Measurements from ENCODE around the gene AP4S1. TPM values are rescaled to one million over a fixed set of nuclear protein-coding genes. Genes with fewer than 3 reads are reported as not detected.
"Not testable (repeated sequence)": the region's sequence is repeated elsewhere in the genome, so short reads cannot be mapped to it uniquely, and the experiment has no call there.

AP4S1 gene
- total RNA-seq = 10 to 100 TPM in 1 of 5 donors, 1 to 10 TPM in 2, under 1 TPM in 1, not detected in 1; 0.45 to 15.6 (median 5.4) TPM
- polyA plus RNA-seq = 1 to 10 TPM; 2.7 to 5.8 (median 5.0) TPM
- long read RNA-seq, donor 1, partial matches to known transcripts = 0 of 1 reads
- long read RNA-seq, donor 1, other reads (novel, unspliced or antisense) = 0 of 1 reads
- long read RNA-seq, donor 2, partial matches to known transcripts = 0 of 3 reads
- long read RNA-seq, donor 2, other reads (novel, unspliced or antisense) = 0 of 3 reads
- long read RNA-seq, donor 3, partial matches to known transcripts = 0 of 1 reads
- long read RNA-seq, donor 3, other reads (novel, unspliced or antisense) = 0 of 1 reads
- long read RNA-seq, donor 4, partial matches to known transcripts = 0 of 1 reads
- long read RNA-seq, donor 4, other reads (novel, unspliced or antisense) = 0 of 1 reads
- long read RNA-seq, donor 5 = 0 reads
- long read RNA-seq, donor 6, partial matches to known transcripts = 0 of 4 reads
- long read RNA-seq, donor 6, other reads (novel, unspliced or antisense) = 0 of 4 reads
- long read RNA-seq, donor 7, partial matches to known transcripts = 6 of 8 reads
- long read RNA-seq, donor 7, other reads (novel, unspliced or antisense) = 0 of 8 reads
- long read RNA-seq, donor 8 = 0 reads
- long read RNA-seq, donor 9, partial matches to known transcripts = 0 of 1 reads
- long read RNA-seq, donor 9, other reads (novel, unspliced or antisense) = 0 of 1 reads
- long read RNA-seq, donor 10, partial matches to known transcripts = 0 of 1 reads
- long read RNA-seq, donor 10, other reads (novel, unspliced or antisense) = 0 of 1 reads

DNA sequence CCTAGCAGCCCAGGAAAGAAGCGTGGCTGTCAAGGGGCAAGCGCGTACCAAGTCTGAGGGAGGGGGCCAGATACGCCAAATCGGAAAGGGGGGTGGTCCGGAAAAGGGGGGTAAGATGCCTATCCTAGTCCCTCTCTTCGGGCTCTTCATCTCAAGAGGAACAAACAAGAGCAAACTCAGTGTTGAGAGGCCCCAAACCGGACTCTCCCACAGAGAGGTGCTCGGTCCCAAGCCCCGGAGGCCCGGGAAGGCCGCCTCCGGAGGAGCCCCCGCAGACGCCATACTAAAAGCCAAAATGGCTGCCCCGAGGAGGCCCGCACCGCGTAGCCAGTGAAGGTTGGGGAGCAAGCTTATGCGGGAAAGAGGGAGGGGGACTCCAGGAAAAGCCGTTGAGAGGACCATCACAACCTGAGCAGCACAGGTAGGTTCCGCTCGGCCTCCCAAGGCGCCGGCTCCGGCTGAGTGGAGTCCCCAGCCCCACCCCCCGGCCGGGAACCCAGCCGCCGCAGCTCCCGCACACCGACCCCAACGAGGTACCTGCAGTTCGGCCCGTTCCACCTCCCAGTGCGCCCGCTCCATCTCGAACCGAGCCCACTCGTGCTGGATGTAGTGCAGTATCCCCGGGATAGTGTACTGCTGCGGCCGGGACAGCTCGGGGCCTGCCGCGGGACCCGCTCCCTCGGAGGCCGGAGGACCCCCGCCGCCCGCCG is at the start of gene AP4S1:
Gene AP4S1 (plus strand): TSS at position 283 of the 710 bp plus-strand sequence. CDS start 40,548 bp downstream, outside the sequence.
- TF ChIP-seq POLR2AphosphoS5 (IDR thresholded peaks at IDR 0.05) (no peak), POLR2A (IDR thresholded peaks at IDR 0.05) (no peak), EP300 (IDR thresholded peaks at IDR 0.05) (no peak)
- TF ChIP-seq, protein P1, sequence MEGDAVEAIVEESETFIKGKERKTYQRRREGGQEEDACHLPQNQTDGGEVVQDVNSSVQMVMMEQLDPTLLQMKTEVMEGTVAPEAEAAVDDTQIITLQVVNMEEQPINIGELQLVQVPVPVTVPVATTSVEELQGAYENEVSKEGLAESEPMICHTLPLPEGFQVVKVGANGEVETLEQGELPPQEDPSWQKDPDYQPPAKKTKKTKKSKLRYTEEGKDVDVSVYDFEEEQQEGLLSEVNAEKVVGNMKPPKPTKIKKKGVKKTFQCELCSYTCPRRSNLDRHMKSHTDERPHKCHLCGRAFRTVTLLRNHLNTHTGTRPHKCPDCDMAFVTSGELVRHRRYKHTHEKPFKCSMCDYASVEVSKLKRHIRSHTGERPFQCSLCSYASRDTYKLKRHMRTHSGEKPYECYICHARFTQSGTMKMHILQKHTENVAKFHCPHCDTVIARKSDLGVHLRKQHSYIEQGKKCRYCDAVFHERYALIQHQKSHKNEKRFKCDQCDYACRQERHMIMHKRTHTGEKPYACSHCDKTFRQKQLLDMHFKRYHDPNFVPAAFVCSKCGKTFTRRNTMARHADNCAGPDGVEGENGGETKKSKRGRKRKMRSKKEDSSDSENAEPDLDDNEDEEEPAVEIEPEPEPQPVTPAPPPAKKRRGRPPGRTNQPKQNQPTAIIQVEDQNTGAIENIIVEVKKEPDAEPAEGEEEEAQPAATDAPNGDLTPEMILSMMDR (IDR thresholded peaks at IDR 0.05) = no peak
- 0 to 1% (median 0%) methylated on average over 26 to 53 of the region's 53 CpGs for WGBS, 5 donors
- Histone ChIP-seq H3K4me3 (peak within 1 kb of the TSS; percentile 81 to 99 (median 98)), H3K9me3 (no peaks in the 10 kb centered on the region), H3K4me1 (peaks cover 9 to 40% (median 26%) of the 10 kb centered on the region in 4 donors), H3K36me3 (peaks cover 0 to 4% (median 0%) of the 10 kb centered on the region in 4 donors), H3K27me3 (no peaks in the 10 kb centered on the region), H3K27ac (peak within 1 kb of the TSS; percentile 90 to 100 (median 100))
- DNase-seq = peak; percentile 36 to 81
- intact Hi-C loops (cut with DNase I; ENCODE audit: low total_unique reads) = no loop called here

GRCh38 chr14:30977752-30978151 is 47.7 kb upstream of the AP4S1 start:
- H3K4me1 ChIP-seq = peaks cover 15 to 60% (median 37%) of the 10 kb centered on the region in 4 donors
- intact Hi-C loops (cut with DNase I; ENCODE audit: low total_unique reads) = no loop called here
- H3K27me3 ChIP-seq = no peaks in the 10 kb centered on the region
- H3K36me3 ChIP-seq = no peaks in the 10 kb centered on the region
- TF ChIP-seq, protein P1 (IDR thresholded peaks at IDR 0.05) = no peak
- TF ChIP-seq EP300 (IDR thresholded peaks at IDR 0.05) = no peak
- H3K9me3 ChIP-seq = no peaks in the 10 kb centered on the region
- no peak overlapping the region for H3K27ac ChIP-seq
- 68 to 83% (median 77%) methylated on average over 2 of the region's 2 CpGs for WGBS, 5 donors
- no peak for DNase-seq
- no peak overlapping the region for H3K4me3 ChIP-seq

GRCh38 chr14:30980106-30980704 is 45.2 kb upstream of the AP4S1 start:
- intact Hi-C loops (cut with DNase I; ENCODE audit: low total_unique reads) = loop anchor here (10.0 kb wide), 1 partner anchor 105 kb away; no protein-coding TSS in a partner anchor
- 60 to 65% (median 63%) methylated on average over 13 of the region's 13 CpGs for WGBS, 5 donors
- not testable (repeated sequence) for H3K27ac ChIP-seq

More at GRCh38 chr14:30980106-30980704, 45.2 kb upstream of the AP4S1 start:
- not testable (repeated sequence) for H3K4me3 ChIP-seq, H3K27me3 ChIP-seq, H3K36me3 ChIP-seq, H3K9me3 ChIP-seq
- TF ChIP-seq, protein P1 (IDR thresholded peaks at IDR 0.05) = peak in 5 of 7 experiments; percentile 43 to 62 (median 54)
- peak in 1 of 2 donors; percentile 84 for DNase-seq
- peaks cover 5 to 43% (median 16%) of the 10 kb centered on the region in 4 donors for H3K4me1 ChIP-seq

Data from stomach (tissue), 19 donors.